HCT116 (cell line): Measurements from ENCODE around the gene PPIC. TPM values are rescaled to one million over a fixed set of nuclear protein-coding genes. Genes with fewer than 3 reads are reported as not detected.
A peak's percentile ranks its signal among the peaks of the same experiment; 100 is the strongest.

ENCODE experiments used
- ATAC-seq: fragments of 200-7000 bp; cut with Tn5 transposase; 2 replicates; pipeline ENCODE4 v1.9.1; 2020; ENCODE audit warnings: mild to moderate bottlenecking, moderate library complexity
- Bru-seq: library from RNA; stranded (reverse); fragments of 400-500 nt; gene quantifications from one replicate; lab custom pipeline; 2021; lab: Mats Ljungman, UMichigan
- BruChase-seq, 2 experiments: library from RNA; stranded (reverse); fragments of 400-500 nt; gene quantifications; one replicate each; lab custom pipeline; 2021; lab: Mats Ljungman, UMichigan
- BruUV-seq: library from RNA; stranded (reverse); fragments of 400-500 nt; replicated peaks from 2 replicates; lab custom pipeline; 2021; lab: Mats Ljungman, UMichigan
- CTCF ChIA-PET: fragments of 300-600 bp; sonication (Branson Sonifier 250); formaldehyde crosslinking; loops from one replicate; lab custom pipeline; 2021; ENCODE audit warnings: antibody characterized with exemption; lab: Charles Lee
- POLR2A ChIA-PET: fragments of 300-600, 350-600 bp; sonication (Branson Sonifier 250); formaldehyde crosslinking; loops from one replicate; lab custom pipeline; 2021; ENCODE audit warnings: antibody characterized with exemption; lab: Charles Lee
- RAD21 ChIA-PET, 2 experiments: fragments of 300-600 bp; sonication (Branson Sonifier 250); formaldehyde crosslinking; loops; one replicate each; lab custom pipeline; 2023; ENCODE audit warnings: low total read pairs in 2 of 2; ENCODE audit not compliant: uncharacterized antibody in 2 of 2, unreplicated experiment in 2 of 2, low non-redundant PET in 1 of 2; lab: Charles Lee
- DNase-seq: peaks from one replicate; pipeline ENCODE4 v3.0.0-alpha.2; 2010; ENCODE audit warnings: low read depth, low spot score
- H2AFZ ChIP-seq: fragments of 200-600 bp; shearing (Covaris generic), sonication (generic); 2 replicates; pipeline ENCODE4 v1.6.1; 2017; ENCODE audit warnings: low read depth, mixed run types, mixed read lengths, antibody characterized with exemption, low read length; ENCODE audit not compliant: poor library complexity, severe bottlenecking
- H3K27ac ChIP-seq: 2 replicates; pipeline ENCODE4 v1.5.1; 2012; ENCODE audit warnings: low read depth, low read length
- H3K27me3 ChIP-seq: fragments of 200-600 bp; sonication (generic); 2 replicates; pipeline ENCODE4 v1.6.1; 2016; ENCODE audit warnings: mixed run types, low read length, mixed read lengths; ENCODE audit not compliant: insufficient read depth
- H3K36me3 ChIP-seq, 2 experiments: fragments of 200-500 bp in 1 of 2; fragments of 200-600 bp in 1 of 2; sonication (Bioruptor generic) in 1 of 2; sonication (generic) in 1 of 2; 2 replicates each; pipeline versions ENCODE4 v1.5.1 to v1.6.1; 2014 to 2016; ENCODE audit warnings: low read length in 2 of 2, inconsistent platforms in 1 of 2, mixed read lengths in 1 of 2, mixed run types in 1 of 2; ENCODE audit not compliant: insufficient read depth in 2 of 2, control insufficient read depth in 1 of 2
- H3K4me1 ChIP-seq, 2 experiments: fragments of 200-600 bp in 1 of 2; sonication (generic) in 1 of 2; 2 replicates each; pipeline versions ENCODE4 v1.5.1 to v1.6.1; 2012 to 2017; ENCODE audit warnings: low read length in 2 of 2, inconsistent platforms in 1 of 2, mild to moderate bottlenecking in 1 of 2, mixed read lengths in 1 of 2, mixed run types in 1 of 2, moderate library complexity in 1 of 2; ENCODE audit not compliant: insufficient read depth in 2 of 2, control insufficient read depth in 1 of 2
- H3K4me2 ChIP-seq: fragments of 200-600 bp; sonication (generic); 2 replicates; pipeline ENCODE4 v1.6.1; 2017; ENCODE audit warnings: mixed run types, low read length, mixed read lengths
- H3K4me3 ChIP-seq, 2 experiments: fragments of 200-600 bp in 1 of 2; sonication (generic) in 1 of 2; replicated peaks in 1 of 2; 2 replicates each; pipeline ENCODE4 v1.5.1; 2011 to 2016; ENCODE audit warnings: low read length in 2 of 2, control low read depth in 1 of 2, low read depth in 1 of 2, mild to moderate bottlenecking in 1 of 2, mixed read lengths in 1 of 2, mixed run types in 1 of 2
- H3K79me2 ChIP-seq: fragments of 200-600 bp; sonication (generic); 2 replicates; pipeline ENCODE4 v1.6.1; 2017; ENCODE audit warnings: mild to moderate bottlenecking, mixed run types, low read length, moderate library complexity, mixed read lengths; ENCODE audit not compliant: insufficient read depth
- H3K9ac ChIP-seq: fragments of 200-600 bp; sonication (generic); 2 replicates; pipeline ENCODE4 v1.6.1; 2016; ENCODE audit warnings: low read length, mixed read lengths
- H3K9me2 ChIP-seq: fragments of 200-600 bp; sonication (generic), shearing (Covaris generic); 2 replicates; pipeline ENCODE4 v1.6.1; 2017; ENCODE audit warnings: mixed run types, mild to moderate bottlenecking, moderate library complexity; ENCODE audit not compliant: insufficient read depth
- H3K9me3 ChIP-seq, 2 experiments: fragments of 200-500 bp in 1 of 2; fragments of 200-600 bp in 1 of 2; sonication (Bioruptor generic) in 1 of 2; sonication (generic) in 1 of 2; 2 replicates each; pipeline ENCODE4 v1.6.1; 2014 to 2017; ENCODE audit warnings: low read length in 2 of 2, mixed read lengths in 2 of 2, inconsistent platforms in 1 of 2, low read depth in 1 of 2, mild to moderate bottlenecking in 1 of 2, mixed run types in 1 of 2, moderate library complexity in 1 of 2; ENCODE audit not compliant: control insufficient read depth in 1 of 2, insufficient read depth in 1 of 2
- H4K20me1 ChIP-seq: fragments of 200-600 bp; sonication (generic), shearing (Covaris generic); 2 replicates; pipeline ENCODE4 v1.6.1; 2017; ENCODE audit warnings: mixed run types, mild to moderate bottlenecking, moderate library complexity; ENCODE audit not compliant: insufficient read depth
- EGR1 ChIP-seq: IDR thresholded peaks from 2 replicates; pipeline ENCODE4 v1.6.1; 2012; ENCODE audit warnings: low read depth
- ELF1 ChIP-seq: IDR thresholded peaks from 2 replicates; pipeline ENCODE4 v1.6.1; 2012; ENCODE audit warnings: low read depth, borderline replicate concordance
- POLR2A ChIP-seq: IDR thresholded peaks from 2 replicates; pipeline ENCODE4 v1.7.0; 2011; ENCODE audit warnings: borderline replicate concordance; ENCODE audit not compliant: insufficient read depth, insufficient read length; ENCODE audit errors: extremely low read depth
- POLR2AphosphoS5 ChIP-seq: IDR thresholded peaks from 2 replicates; pipeline ENCODE4 v1.6.1; 2011; ENCODE audit warnings: mild to moderate bottlenecking, low read depth, low read length, moderate library complexity
- RAD21 ChIP-seq: IDR thresholded peaks from 2 replicates; pipeline ENCODE4 v1.6.1; 2012; ENCODE audit warnings: low read depth, mild to moderate bottlenecking
- SIN3A ChIP-seq: IDR thresholded peaks from 2 replicates; pipeline ENCODE4 v1.6.1; 2012; ENCODE audit warnings: low read depth
- SP1 ChIP-seq: IDR thresholded peaks from 2 replicates; pipeline ENCODE4 v1.6.1; 2012; ENCODE audit warnings: low read depth
- YY1 ChIP-seq: IDR thresholded peaks from 2 replicates; pipeline ENCODE4 v1.6.1; 2011; ENCODE audit warnings: low read length, low read depth, moderate library complexity, mild to moderate bottlenecking; ENCODE audit not compliant: insufficient replicate concordance; ENCODE audit errors: extremely low read depth
- ZFX ChIP-seq: fragments of 450-650 bp; IDR thresholded peaks from 2 replicates; pipeline ENCODE4 v1.6.1; 2017
- intact Hi-C: fragments of 100-400 bp; cut with micrococcal nuclease; formaldehyde crosslinking; loops from 2 replicates; pipeline ENCODE4 v1.10.0; 2022
- long read RNA-seq: library from polyadenylated mRNA; unstranded; transcript quantifications from one replicate; pipeline ENCODE4 v2.0.0, GENCODE V29; 2021; ENCODE audit not compliant: unreplicated experiment
- polyA plus RNA-seq: library from polyadenylated mRNA; unstranded; fragments of >200 nt; gene quantifications from 2 replicates; pipeline ENCODE4 v1.2.1, GENCODE V29; 2012; ENCODE audit warnings: missing spikeins
- total RNA-seq: library from RNA; stranded (reverse); gene quantifications from one replicate; pipeline ENCODE4 v1.2.1, GENCODE V29; 2021; ENCODE audit not compliant: unreplicated experiment
- TF ChIP-seq, protein P1 (sequence below): IDR thresholded peaks from 2 replicates; pipeline ENCODE4 v1.6.1; 2012
- TF ChIP-seq, protein P2 (sequence below): IDR thresholded peaks from 2 replicates; pipeline ENCODE4 v1.6.1; 2011; ENCODE audit warnings: mild to moderate bottlenecking, low read length, moderate library complexity; ENCODE audit not compliant: insufficient replicate concordance; ENCODE audit errors: extremely low read depth
- TF ChIP-seq, protein P3 (sequence below): IDR thresholded peaks from 2 replicates; pipeline ENCODE4 v1.6.1; 2012; ENCODE audit warnings: low read depth

PPIC gene
- 21.5 TPM for total RNA-seq
- polyA plus RNA-seq: 20.2 and 22.0 TPM in 2 replicates
- Bru-seq, nascent RNA: percentile 54 among the genes with signal in this experiment
- percentile 67 among the genes with signal in this experiment for BruChase-seq, experiment 1, labeled RNA remaining after a 6-hour chase
- percentile 60 among the genes with signal in this experiment for BruChase-seq, experiment 2, labeled RNA remaining after a 2-hour chase
- long read RNA-seq, transcript PPIC-201 (5 exons, 1,380 nt): major isoform, 53 of 60 reads
- long read RNA-seq, partial matches to known transcripts: 0 of 60 reads
- long read RNA-seq, other reads (novel, unspliced or antisense): 7 of 60 reads

DNA sequence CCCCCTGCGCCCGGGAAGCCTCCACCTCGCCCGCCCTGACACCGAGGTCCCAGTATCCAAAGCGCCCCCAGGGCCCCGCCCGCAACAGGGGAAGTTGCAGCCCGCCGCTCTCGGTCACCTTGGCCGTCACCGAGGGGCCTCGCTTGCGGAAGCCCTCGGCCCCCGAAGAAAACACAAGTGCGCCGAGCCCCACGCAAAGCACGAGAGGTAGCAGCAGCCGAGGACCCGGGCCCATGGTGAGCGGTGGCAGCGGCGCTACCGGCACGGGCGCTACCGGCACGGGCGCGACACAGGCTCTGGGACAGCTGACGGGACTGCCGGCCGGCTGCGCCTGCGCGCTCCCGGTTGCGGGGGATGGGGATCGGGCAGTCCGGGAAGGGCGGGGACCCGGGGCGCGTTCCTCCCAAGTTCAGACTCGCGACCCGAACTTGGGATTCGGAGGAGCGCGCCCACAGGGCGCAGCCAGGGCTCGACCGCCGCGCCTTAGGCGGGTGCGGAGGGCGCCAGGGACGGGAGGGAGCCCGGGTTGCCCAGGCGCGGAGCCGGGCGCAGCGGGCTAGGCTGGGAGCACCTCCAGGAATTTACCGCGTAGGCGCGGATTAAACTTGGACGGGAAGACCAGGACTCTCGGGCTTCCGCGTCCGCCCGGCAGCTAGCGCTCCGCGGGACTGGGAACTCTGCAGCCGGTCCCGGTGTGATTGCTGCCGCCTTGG lies at the start of gene PPIC:
Gene PPIC (minus strand): TSS at position 335 of the 713 bp plus-strand sequence. CDS start 100 bp downstream, at position 235.
- peaks cover 9 to 21% of the 10 kb centered on the region in 2 experiments; a peak in 3 of 4 replicates for H3K4me1 ChIP-seq
- ATAC-seq (peak; percentile 84), DNase-seq (peak; percentile 64)
- peak within 1 kb of the TSS; percentile 89 for H3K4me2 ChIP-seq
- peak within 1 kb of the TSS; percentile 65 for H3K9ac ChIP-seq
- H2AFZ ChIP-seq: peak within 1 kb of the TSS; percentile 65
- CTCF ChIA-PET: no interaction called here
- no peaks in the 10 kb centered on the region for H3K9me2 ChIP-seq
- H3K27me3 ChIP-seq: no peaks in the 10 kb centered on the region
- no peaks in the 10 kb centered on the region for H3K36me3 ChIP-seq
- H3K27ac ChIP-seq: peak within 1 kb of the TSS; percentile 83
- RAD21 ChIA-PET: no interaction called here
- H3K9me3 ChIP-seq: no peaks in the 10 kb centered on the region
- no peaks in the 10 kb centered on the region for H3K79me2 ChIP-seq
- BruUV-seq: no TSS peak
- intact Hi-C loops: no loop called here
- POLR2A ChIA-PET: no interaction called here
- H3K4me3 ChIP-seq: peak within 1 kb of the TSS; percentile 72
- no peaks in the 10 kb centered on the region for H4K20me1 ChIP-seq
- TF ChIP-seq, protein P1, sequence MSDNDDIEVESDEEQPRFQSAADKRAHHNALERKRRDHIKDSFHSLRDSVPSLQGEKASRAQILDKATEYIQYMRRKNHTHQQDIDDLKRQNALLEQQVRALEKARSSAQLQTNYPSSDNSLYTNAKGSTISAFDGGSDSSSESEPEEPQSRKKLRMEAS: no peak
- TF ChIP-seq RAD21 (0 out of 2 replicates have a peak, but pooled peaks have one; percentile 10), ELF1 (0 out of 2 replicates have a peak, but pooled peaks have one; percentile 32), SP1 (no peak; the same call in 1 of the 2 replicates), ZFX (peak; percentile 44), EGR1 (peak; percentile 73), YY1 (peak; percentile 12), POLR2AphosphoS5 (peak; percentile 86), SIN3A (peak; percentile 84), POLR2A (peak; percentile 65)
- TF ChIP-seq, protein P2, sequence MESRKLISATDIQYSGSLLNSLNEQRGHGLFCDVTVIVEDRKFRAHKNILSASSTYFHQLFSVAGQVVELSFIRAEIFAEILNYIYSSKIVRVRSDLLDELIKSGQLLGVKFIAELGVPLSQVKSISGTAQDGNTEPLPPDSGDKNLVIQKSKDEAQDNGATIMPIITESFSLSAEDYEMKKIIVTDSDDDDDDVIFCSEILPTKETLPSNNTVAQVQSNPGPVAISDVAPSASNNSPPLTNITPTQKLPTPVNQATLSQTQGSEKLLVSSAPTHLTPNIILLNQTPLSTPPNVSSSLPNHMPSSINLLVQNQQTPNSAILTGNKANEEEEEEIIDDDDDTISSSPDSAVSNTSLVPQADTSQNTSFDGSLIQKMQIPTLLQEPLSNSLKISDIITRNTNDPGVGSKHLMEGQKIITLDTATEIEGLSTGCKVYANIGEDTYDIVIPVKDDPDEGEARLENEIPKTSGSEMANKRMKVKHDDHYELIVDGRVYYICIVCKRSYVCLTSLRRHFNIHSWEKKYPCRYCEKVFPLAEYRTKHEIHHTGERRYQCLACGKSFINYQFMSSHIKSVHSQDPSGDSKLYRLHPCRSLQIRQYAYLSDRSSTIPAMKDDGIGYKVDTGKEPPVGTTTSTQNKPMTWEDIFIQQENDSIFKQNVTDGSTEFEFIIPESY: no peak
- TF ChIP-seq, protein P3, sequence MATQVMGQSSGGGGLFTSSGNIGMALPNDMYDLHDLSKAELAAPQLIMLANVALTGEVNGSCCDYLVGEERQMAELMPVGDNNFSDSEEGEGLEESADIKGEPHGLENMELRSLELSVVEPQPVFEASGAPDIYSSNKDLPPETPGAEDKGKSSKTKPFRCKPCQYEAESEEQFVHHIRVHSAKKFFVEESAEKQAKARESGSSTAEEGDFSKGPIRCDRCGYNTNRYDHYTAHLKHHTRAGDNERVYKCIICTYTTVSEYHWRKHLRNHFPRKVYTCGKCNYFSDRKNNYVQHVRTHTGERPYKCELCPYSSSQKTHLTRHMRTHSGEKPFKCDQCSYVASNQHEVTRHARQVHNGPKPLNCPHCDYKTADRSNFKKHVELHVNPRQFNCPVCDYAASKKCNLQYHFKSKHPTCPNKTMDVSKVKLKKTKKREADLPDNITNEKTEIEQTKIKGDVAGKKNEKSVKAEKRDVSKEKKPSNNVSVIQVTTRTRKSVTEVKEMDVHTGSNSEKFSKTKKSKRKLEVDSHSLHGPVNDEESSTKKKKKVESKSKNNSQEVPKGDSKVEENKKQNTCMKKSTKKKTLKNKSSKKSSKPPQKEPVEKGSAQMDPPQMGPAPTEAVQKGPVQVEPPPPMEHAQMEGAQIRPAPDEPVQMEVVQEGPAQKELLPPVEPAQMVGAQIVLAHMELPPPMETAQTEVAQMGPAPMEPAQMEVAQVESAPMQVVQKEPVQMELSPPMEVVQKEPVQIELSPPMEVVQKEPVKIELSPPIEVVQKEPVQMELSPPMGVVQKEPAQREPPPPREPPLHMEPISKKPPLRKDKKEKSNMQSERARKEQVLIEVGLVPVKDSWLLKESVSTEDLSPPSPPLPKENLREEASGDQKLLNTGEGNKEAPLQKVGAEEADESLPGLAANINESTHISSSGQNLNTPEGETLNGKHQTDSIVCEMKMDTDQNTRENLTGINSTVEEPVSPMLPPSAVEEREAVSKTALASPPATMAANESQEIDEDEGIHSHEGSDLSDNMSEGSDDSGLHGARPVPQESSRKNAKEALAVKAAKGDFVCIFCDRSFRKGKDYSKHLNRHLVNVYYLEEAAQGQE: no peak
